Measurements from ENCODE around the gene GINS1. TPM values are rescaled to one million over a fixed set of nuclear protein-coding genes. Genes with fewer than 3 reads are reported as not detected.

Gene GINS1
- 0.52 and 1.6 TPM in 2 replicates for total RNA-seq

DNA sequence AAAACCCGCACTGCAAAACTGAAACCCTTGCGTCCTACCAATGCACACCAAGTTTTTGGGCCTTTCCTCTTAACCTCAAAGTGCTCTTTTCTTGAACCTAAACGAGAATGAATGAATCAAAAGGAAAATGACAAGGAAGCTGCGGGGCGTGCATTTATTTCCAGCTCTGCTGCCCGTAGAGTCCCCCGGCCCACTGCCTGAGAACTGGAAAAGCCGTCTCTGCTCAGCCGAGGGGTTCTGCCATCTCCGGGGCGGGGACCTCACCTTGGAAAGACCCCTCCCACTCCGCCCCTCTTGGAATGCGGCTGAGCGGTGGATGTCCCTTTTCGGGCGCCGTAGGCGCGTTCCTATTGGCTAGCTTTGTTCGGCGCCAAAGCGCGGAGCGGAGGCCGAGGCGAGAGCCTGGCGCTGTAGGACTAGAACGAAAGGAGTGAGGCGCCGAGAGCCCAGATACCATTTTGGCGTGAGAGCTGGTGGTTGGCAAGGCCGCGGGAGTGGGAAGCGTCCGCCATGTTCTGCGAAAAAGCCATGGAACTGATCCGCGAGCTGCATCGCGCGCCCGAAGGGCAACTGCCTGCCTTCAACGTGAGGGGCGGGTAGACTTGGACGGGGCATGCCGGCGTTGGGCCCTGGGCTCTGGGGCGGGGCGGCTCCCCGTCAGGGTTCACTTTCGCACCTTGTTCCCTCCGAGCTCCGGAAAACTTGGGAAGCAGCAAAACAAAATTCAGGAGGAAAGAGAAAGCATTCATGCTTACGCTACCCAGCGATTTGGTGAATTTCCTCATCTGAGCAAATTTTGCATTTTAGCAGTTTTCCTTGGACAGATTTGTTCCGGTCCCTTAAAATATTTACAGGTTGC, at the start of gene GINS1:
Gene GINS1 (plus strand): TSS at position 363 of the 859 bp plus-strand sequence. CDS start 148 bp downstream, at position 511.

DNA sequence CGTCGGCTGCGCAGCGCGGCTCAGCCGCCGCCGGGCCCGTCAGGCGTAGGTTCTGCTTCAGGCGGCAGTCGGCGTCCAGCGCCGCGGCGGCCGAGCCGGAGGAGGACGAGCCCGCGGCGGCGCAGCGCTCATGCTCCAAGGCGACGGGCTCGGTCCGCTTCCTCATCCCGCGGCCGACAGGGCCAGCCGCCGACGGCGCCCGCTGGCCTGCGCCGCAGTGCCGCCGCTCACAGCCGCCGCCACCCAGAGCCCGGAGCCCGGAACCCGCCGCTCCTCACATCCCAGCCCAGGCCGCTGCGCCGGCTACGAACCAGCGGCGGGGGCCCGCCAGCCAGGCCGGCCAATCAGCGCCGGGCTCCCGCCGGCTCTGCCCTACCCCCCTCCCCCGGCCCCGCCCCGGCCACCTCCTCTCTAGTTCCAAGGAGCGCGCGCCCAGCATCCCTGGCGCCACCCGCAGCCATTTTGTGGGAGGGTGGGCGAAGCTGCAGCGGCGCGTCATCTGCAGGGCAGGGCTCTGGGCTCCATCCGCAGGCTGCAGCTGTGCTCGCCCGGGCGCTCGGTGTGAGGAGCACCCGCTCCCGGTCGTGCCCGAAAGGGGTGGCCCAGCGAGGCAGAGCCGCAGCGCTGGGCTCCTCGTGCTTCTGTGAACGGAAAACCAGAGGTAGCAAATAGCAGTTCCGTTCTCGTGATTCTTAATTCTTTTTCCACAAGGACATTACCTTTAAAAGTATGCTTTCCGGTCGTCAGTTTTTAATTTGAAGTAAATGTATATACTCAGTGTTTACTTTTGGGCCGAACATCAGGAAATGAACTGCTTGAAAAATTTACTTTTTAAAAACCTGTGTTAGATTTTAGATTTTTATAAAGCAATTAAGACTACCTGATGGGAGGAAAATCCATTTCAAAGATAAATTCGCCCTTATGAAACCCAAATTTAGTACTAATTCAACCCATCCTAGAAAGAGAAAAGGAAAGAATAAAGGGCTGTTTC, 16.6 kb upstream of the GINS1 start, which contains the start of gene ABHD12:
Gene ABHD12 (minus strand): TSS at position 298 of the 991 bp plus-strand sequence. CDS start 132 bp downstream, at position 166.

Other genes with a start within 250 kb of the GINS1 start
- gene ENTPD6, start 212.0 kb upstream of the GINS1 start, total RNA-seq, result 54.0 and 57.4 TPM in 2 replicates
- 119 and 149 TPM in 2 replicates for gene PYGB, start 159.6 kb upstream of the GINS1 start, total RNA-seq
- 45.1 and 46.3 TPM in 2 replicates for gene ABHD12, start 16.8 kb upstream of the GINS1 start, total RNA-seq
- gene NINL, start 177.9 kb downstream of the GINS1 start, total RNA-seq, result 15.3 and 17.0 TPM in 2 replicates
- 6.8 and 7.0 TPM in 2 replicates for gene NANP, start 216.3 kb downstream of the GINS1 start, total RNA-seq

Data from bronchial smooth muscle cell (primary cell).